Heart left ventricle (tissue), 16 donors: Measurements from ENCODE around the gene PRXL2B. TPM values are rescaled to one million over a fixed set of nuclear protein-coding genes. Genes with fewer than 3 reads are reported as not detected.

Experiments used
- ATAC-seq, 4 donors: fragments of 200-7000 bp; cut with Tn5 transposase; one replicate each; pipeline ENCODE4 v1.9.1; 2020 to 2022; ENCODE audit warnings: moderate library complexity in 4 of 4, mild to moderate bottlenecking in 3 of 4, moderate number of reproducible peaks in 1 of 4
- DNase-seq, 5 donors: peaks; one replicate each; pipeline ENCODE4 v3.0.0-alpha.2; 2020
- H3K27ac ChIP-seq, 12 donors: fragments of 200-600 bp; sonication (generic) in 4 of 12; one replicate each; pipeline versions ENCODE4 v1.5.0 to v1.8.0; 2016 to 2022; ENCODE audit warnings: mild to moderate bottlenecking in 2 of 12
- H3K27me3 ChIP-seq, 9 donors: fragments of 200-600 bp; sonication (generic) in 2 of 9; one replicate each; pipeline versions ENCODE4 v1.5.1 to v1.8.0; 2016 to 2022; ENCODE audit warnings: mild to moderate bottlenecking in 3 of 9
- H3K36me3 ChIP-seq, 9 donors: fragments of 200-600 bp; sonication (generic) in 2 of 9; one replicate each; pipeline versions ENCODE4 v1.5.0 to v1.8.0; 2018 to 2022; ENCODE audit warnings: mild to moderate bottlenecking in 2 of 9
- H3K4me1 ChIP-seq, 12 donors: fragments of 200-600 bp; sonication (generic) in 4 of 12; one replicate each; pipeline versions ENCODE4 v1.5.0 to v1.8.0; 2016 to 2022; ENCODE audit warnings: mild to moderate bottlenecking in 3 of 12
- H3K4me3 ChIP-seq, 12 donors: fragments of 200-600 bp; sonication (generic) in 4 of 12; one replicate each; pipeline versions ENCODE4 v1.5.0 to v1.8.0; 2017 to 2022; ENCODE audit warnings: mild to moderate bottlenecking in 9 of 12, moderate library complexity in 4 of 12
- H3K9me3 ChIP-seq, 12 donors: fragments of 200-600 bp; sonication (generic) in 4 of 12; one replicate each; pipeline versions ENCODE4 v1.5.0 to v1.8.0; 2016 to 2022; ENCODE audit warnings: mild to moderate bottlenecking in 1 of 12
- POLR2A ChIP-seq, 2 donors: fragments of 450-650 bp; IDR thresholded peaks; one replicate each; pipeline ENCODE4 v1.6.1; 2017; ENCODE audit warnings: antibody characterized with exemption in 2 of 2, mild to moderate bottlenecking in 2 of 2, moderate library complexity in 2 of 2
- WGBS, 4 donors: extraction: QIAGEN DNeasy Blood & Tissue Kit in 2 of 4; methylation state at CpG; one replicate each; pipeline versions ENCODE4 v1.1.5 to v1.1.7; 2013 to 2018; 5-methylcytosine and 5-hydroxymethylcytosine counted together
- intact Hi-C, 10 donors: fragments of 100-400 bp; cut with DNase I; formaldehyde crosslinking; loops; one replicate each; pipeline versions ENCODE4 v1.11.1 to v1.14.2; 2022
- polyA plus RNA-seq, 2 donors: library from polyadenylated mRNA; stranded (reverse); fragments of 200-250 nt; gene quantifications; one replicate each; pipeline ENCODE4 v1.2.3, GENCODE V29; 2013
- total RNA-seq, 9 donors: library from RNA; depleted of rRNA in 2 of 9; stranded (reverse); fragments of >200 nt in 2 of 9; fragmentation: NEBNext Ultra II Directional in 3 of 9; extraction: Animal tissue kit (Norgen Biotek cat#: 25700) in 3 of 9; gene quantifications; one replicate each; pipeline versions ENCODE4 v1.1.0 to v1.2.4, GENCODE V29; 2016 to 2023
- TF ChIP-seq, protein P1 (sequence below), 12 donors: fragments of 200-600 bp; sonication (generic) in 4 of 12; IDR thresholded peaks; one replicate each; pipeline versions ENCODE4 v1.5.0 to v1.8.0; 2018 to 2022; ENCODE audit warnings: antibody characterized with exemption in 12 of 12, mild to moderate bottlenecking in 5 of 12
- donor health status: ischemic (EF 13 %, LVEDD 7.1; RV severe dilation, severe dysfunction).
- donor health status: healthy with polysubstance abuse.
- donor health status: DM: no; HTN: yes; CAD: no.
- donor health status: DM: no; HTN: no; CAD: no.
- donor health status: ischemic (EF 25% LVEDD 6.9; RV normal size, moderate dysfunction).
- donor health status: ischemic (EF 25% LVEDD 5.7; RV mildly dilated, moderate dysfunction).
- donor health status: healthy.
- donor health status: DM: yes; HTN: yes; CAD: no.
- donor health status: ischemic (EF 35%, LVEDD 5.7; RV mildly dilated, moderate dysfunction).
- donor health status: nonischemic (EF 11% LVEDD 7.7; RV severe dilation, severe dysfunction).
- donor health status: DM: yes; HTN: yes; CAD: no.
- donor health status: PGD.
- donor health status: ischemic (EF 29% LVEDD 5.4; RV normal size, mild dysfunction).
- donor health status: nonischemic (EF 23%, LVEDD 6.1; RV moderate dilation, normal function).

PRXL2B gene
- total and polyA plus RNA-seq, 11 donors = 5.1 to 13.9 (median 7.9) TPM

GRCh38 chr1:2583871-2584351, 2.7 kb upstream of the PRXL2B start:
- Histone ChIP-seq H3K27ac (peak overlapping the region in 2 of 12 donors; percentile 99), H3K4me3 (peak overlapping the region in 1 of 12 donors; percentile 88), H3K27me3 (peaks cover 0 to 7% (median 0%) of the 10 kb centered on the region in 9 donors), H3K36me3 (peaks cover 0 to 4% (median 0%) of the 10 kb centered on the region in 9 donors), H3K9me3 (no peaks in the 10 kb centered on the region), H3K4me1 (peaks cover 3 to 45% (median 19%) of the 10 kb centered on the region in 12 donors)
- 63 to 78% (median 67%) methylated on average over 14 of the region's 14 CpGs for WGBS, 4 donors
- TF ChIP-seq, protein P1, sequence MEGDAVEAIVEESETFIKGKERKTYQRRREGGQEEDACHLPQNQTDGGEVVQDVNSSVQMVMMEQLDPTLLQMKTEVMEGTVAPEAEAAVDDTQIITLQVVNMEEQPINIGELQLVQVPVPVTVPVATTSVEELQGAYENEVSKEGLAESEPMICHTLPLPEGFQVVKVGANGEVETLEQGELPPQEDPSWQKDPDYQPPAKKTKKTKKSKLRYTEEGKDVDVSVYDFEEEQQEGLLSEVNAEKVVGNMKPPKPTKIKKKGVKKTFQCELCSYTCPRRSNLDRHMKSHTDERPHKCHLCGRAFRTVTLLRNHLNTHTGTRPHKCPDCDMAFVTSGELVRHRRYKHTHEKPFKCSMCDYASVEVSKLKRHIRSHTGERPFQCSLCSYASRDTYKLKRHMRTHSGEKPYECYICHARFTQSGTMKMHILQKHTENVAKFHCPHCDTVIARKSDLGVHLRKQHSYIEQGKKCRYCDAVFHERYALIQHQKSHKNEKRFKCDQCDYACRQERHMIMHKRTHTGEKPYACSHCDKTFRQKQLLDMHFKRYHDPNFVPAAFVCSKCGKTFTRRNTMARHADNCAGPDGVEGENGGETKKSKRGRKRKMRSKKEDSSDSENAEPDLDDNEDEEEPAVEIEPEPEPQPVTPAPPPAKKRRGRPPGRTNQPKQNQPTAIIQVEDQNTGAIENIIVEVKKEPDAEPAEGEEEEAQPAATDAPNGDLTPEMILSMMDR (IDR thresholded peaks at IDR 0.05) = no peak
- TF ChIP-seq POLR2A (IDR thresholded peaks at IDR 0.05) = no peak
- ATAC-seq (no peak), DNase-seq (peak in 3 of 5 donors; percentile 27 to 62 (median 32))
- intact Hi-C loops = loop anchor here in 5 of 10 donors (5.0 to 10.0 kb wide), 4 partner anchors 51 to 169 kb away; partner anchors contain the start of genes MMEL1 (in 1 of the 5) and PEX10 (in 1 of the 5)

DNA sequence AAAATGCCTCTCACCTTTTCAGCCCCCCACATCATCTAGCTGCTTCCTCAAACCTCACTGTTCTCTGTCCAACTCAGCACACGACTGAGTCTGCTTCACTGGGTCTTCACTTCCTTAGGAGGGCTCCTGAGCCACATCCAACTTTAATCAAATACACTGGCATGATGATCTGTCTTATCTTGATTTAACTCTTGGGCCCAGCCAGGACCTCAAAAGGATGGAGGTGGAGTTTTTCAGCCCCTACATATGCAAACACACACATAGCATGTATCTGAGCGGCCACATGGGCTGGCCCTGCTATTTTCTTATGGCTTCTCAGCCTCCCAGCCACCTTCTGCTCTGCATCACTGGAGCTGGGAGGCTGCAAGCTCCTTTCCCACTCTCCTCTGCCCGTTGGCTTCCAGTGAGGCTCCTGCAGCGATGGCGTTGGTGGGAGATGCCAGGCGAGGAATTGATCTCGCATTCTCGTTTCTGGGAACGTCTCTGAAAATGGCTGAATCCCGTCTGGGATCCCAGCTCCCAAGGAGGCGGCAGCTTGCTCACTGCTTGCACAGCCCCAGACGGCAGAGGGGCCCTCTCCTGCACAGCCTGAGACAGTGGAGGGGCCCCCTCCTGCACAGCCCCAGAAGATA, 1.8 kb upstream of the PRXL2B start:
- Histone ChIP-seq H3K27me3 (peaks cover 0 to 5% (median 0%) of the 10 kb centered on the region in 9 donors), H3K27ac (peak overlapping the region; percentile 91 to 100 (median 98)), H3K4me1 (peaks cover 3 to 38% (median 18%) of the 10 kb centered on the region in 12 donors), H3K36me3 (peaks cover 0 to 13% (median 0%) of the 10 kb centered on the region in 9 donors), H3K4me3 (peak overlapping the region in 11 of 12 donors; percentile 64 to 96 (median 85)), H3K9me3 (no peaks in the 10 kb centered on the region)
- DNase-seq = peak in 2 of 5 donors; percentile 21 to 25
- intact Hi-C loops = loop anchor here in 8 of 10 donors (5.0 to 10.0 kb wide), 6 partner anchors 38 to 170 kb away; partner anchors contain the start of genes MMEL1 (in 1 of the 8), PANK4 (in 1 of the 8) and PEX10 (in 1 of the 8)
- WGBS, 4 donors = 32 to 53% (median 37%) methylated on average over 10 to 12 of the region's 12 CpGs
- no peak for TF ChIP-seq POLR2A (IDR thresholded peaks at IDR 0.05)
- TF ChIP-seq, protein P1 (IDR thresholded peaks at IDR 0.05) = no peak
- no peak for ATAC-seq

- Histone ChIP-seq H3K27ac (peak overlapping the region; percentile 91 to 100 (median 98)), H3K27me3 (no peaks in the 10 kb centered on the region), H3K4me3 (peak overlapping the region; percentile 64 to 96 (median 84)), H3K36me3 (peaks cover 0 to 13% (median 0%) of the 10 kb centered on the region in 9 donors), H3K4me1 (peaks cover 3 to 38% (median 18%) of the 10 kb centered on the region in 12 donors), H3K9me3 (no peaks in the 10 kb centered on the region)
- WGBS, 4 donors = 0 to 1% (median 0%) methylated on average over 18 to 28 of the region's 28 CpGs
- peak; percentile 72 to 86 (median 82) for DNase-seq
- intact Hi-C loops = loop anchor here in 7 of 10 donors (1.0 to 10.0 kb wide), 10 partner anchors 37 to 173 kb away; partner anchors contain the start of genes PANK4 (in 2 of the 7), PEX10 (in 2 of the 7) and MMEL1 (in 1 of the 7)
- peak; percentile 34 to 59 (median 42) for ATAC-seq
- TF ChIP-seq, protein P1 (IDR thresholded peaks at IDR 0.05) = no peak
- peak in 1 of 2 donors; percentile 57 for TF ChIP-seq POLR2A (IDR thresholded peaks at IDR 0.05)
Observed at GRCh38 chr1:2585318-2586092, 1.1 kb upstream of the PRXL2B start.
